Dendritic cell treated with granulocyte-macrophage colony-stimulating factor and Interleukin-4, amounts not matched to agents 40 ng/mL and 50 ng/mL, for 4 days (primary cell): Measurements from ENCODE around the gene DENND5B.

ENCODE experiments used
- H3K27ac Mint-ChIP-seq: one replicate; pipeline ENCODE4 v1.8.0; 2022; ENCODE audit warnings: mild to moderate bottlenecking, mixed read lengths
- H3K27me3 Mint-ChIP-seq: one replicate; pipeline ENCODE4 v1.8.0; 2022; ENCODE audit warnings: mild to moderate bottlenecking, mixed read lengths
- H3K36me3 Mint-ChIP-seq: one replicate; pipeline ENCODE4 v1.8.0; 2022; ENCODE audit warnings: low read depth, mixed read lengths
- H3K4me1 Mint-ChIP-seq: one replicate; pipeline ENCODE4 v1.8.0; 2022; ENCODE audit warnings: low read depth, mixed read lengths
- H3K4me3 Mint-ChIP-seq: one replicate; pipeline ENCODE4 v1.8.0; 2022; ENCODE audit warnings: mild to moderate bottlenecking, moderate library complexity, mixed read lengths
- H3K9me3 Mint-ChIP-seq: one replicate; pipeline ENCODE4 v1.8.0; 2022; ENCODE audit warnings: mixed read lengths
- intact Hi-C: fragments of 100-400 bp; cut with micrococcal nuclease; formaldehyde crosslinking; loops from one replicate; pipeline ENCODE4 v1.15.0; 2022

Gene DENND5B

GRCh38 chr12:31474751-31475150, 116.2 kb downstream of the DENND5B start:
- H3K4me1 Mint-ChIP-seq = peaks cover 5% of the 10 kb centered on the region
- no peak overlapping the region for H3K4me3 Mint-ChIP-seq
- no peak overlapping the region for H3K27ac Mint-ChIP-seq
- no peaks in the 10 kb centered on the region for H3K9me3 Mint-ChIP-seq
- no peaks in the 10 kb centered on the region for H3K27me3 Mint-ChIP-seq
- H3K36me3 Mint-ChIP-seq = no peaks in the 10 kb centered on the region
- intact Hi-C loops = no loop called here

GRCh38 chr12:31471823-31472222, 119.1 kb downstream of the DENND5B start:
- peaks cover 5% of the 10 kb centered on the region for H3K4me1 Mint-ChIP-seq
- no peaks in the 10 kb centered on the region for H3K9me3 Mint-ChIP-seq
- H3K27me3 Mint-ChIP-seq = no peaks in the 10 kb centered on the region
- H3K27ac Mint-ChIP-seq = no peak overlapping the region
- H3K4me3 Mint-ChIP-seq = no peak overlapping the region
- no peaks in the 10 kb centered on the region for H3K36me3 Mint-ChIP-seq
- intact Hi-C loops = no loop called here

DNA sequence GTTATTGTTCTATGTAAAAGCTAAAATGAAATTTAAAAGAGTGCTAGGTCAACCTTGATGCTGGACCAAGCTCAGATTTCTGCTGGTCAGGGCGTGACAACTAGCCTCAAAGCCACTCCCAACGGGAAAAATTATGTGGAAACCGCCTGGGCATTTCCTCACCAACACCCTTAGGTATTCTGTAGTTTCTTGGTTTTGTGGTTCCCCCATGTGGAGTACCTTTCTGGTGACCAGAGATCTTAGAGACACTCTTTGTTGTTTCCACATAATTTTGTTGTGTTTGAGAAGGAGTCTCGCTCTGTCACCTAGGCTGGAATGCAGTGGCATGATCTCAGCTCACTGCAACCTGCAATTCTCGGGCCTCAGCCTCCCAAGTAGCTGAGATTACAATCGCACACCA, 119.9 kb downstream of the DENND5B start:
- intact Hi-C loops = no loop called here
- Mint-ChIP-seq H3K27me3 (no peaks in the 10 kb centered on the region), H3K4me3 (no peak overlapping the region), H3K9me3 (no peaks in the 10 kb centered on the region), H3K27ac (no peak overlapping the region), H3K4me1 (peaks cover 5% of the 10 kb centered on the region), H3K36me3 (no peaks in the 10 kb centered on the region)

DNA sequence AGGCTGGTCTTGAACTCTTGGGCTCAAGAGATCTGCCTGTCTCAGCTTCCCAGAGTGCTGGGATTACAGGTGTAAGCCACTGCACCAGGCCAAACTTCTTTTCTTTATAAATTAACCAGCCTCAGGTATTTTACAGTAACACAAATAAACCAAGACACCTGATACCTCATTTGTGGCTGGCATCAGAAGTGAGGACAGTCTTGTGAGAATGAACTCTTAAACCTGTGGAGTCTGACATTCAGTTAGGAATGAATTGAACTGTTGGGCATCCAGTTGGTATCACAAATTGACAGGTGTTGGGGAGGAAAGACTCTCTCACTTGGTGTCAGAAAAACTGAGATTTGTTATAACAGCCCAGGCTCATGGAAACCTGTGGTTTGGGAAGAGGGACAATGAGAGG, 120.5 kb downstream of the DENND5B start:
- no peak overlapping the region for H3K4me3 Mint-ChIP-seq
- no peaks in the 10 kb centered on the region for H3K27me3 Mint-ChIP-seq
- peaks cover 2% of the 10 kb centered on the region for H3K4me1 Mint-ChIP-seq
- no peaks in the 10 kb centered on the region for H3K9me3 Mint-ChIP-seq
- intact Hi-C loops = no loop called here
- H3K27ac Mint-ChIP-seq = no peak overlapping the region
- no peaks in the 10 kb centered on the region for H3K36me3 Mint-ChIP-seq

- Mint-ChIP-seq H3K36me3 (no peaks in the 10 kb centered on the region), H3K4me3 (no peak overlapping the region), H3K4me1 (no peaks in the 10 kb centered on the region), H3K27me3 (no peaks in the 10 kb centered on the region), H3K9me3 (no peaks in the 10 kb centered on the region), H3K27ac (no peak overlapping the region)
- intact Hi-C loops = no loop called here
Observed at GRCh38 chr12:31466768-31467167, 124.2 kb downstream of the DENND5B start.

- intact Hi-C loops = no loop called here
- H3K27ac Mint-ChIP-seq = no peak overlapping the region
- H3K9me3 Mint-ChIP-seq = no peaks in the 10 kb centered on the region
- H3K36me3 Mint-ChIP-seq = no peaks in the 10 kb centered on the region
- H3K4me1 Mint-ChIP-seq = no peaks in the 10 kb centered on the region
- H3K27me3 Mint-ChIP-seq = no peaks in the 10 kb centered on the region
- H3K4me3 Mint-ChIP-seq = no peak overlapping the region
Observed at GRCh38 chr12:31465002-31465401, 125.9 kb downstream of the DENND5B start.

- no peaks in the 10 kb centered on the region for H3K27me3 Mint-ChIP-seq
- H3K4me3 Mint-ChIP-seq = no peak overlapping the region
- no peaks in the 10 kb centered on the region for H3K9me3 Mint-ChIP-seq
- no peaks in the 10 kb centered on the region for H3K36me3 Mint-ChIP-seq
- no peaks in the 10 kb centered on the region for H3K4me1 Mint-ChIP-seq
- intact Hi-C loops = no loop called here
- H3K27ac Mint-ChIP-seq = no peak overlapping the region
Observed at GRCh38 chr12:31460024-31460423, 130.9 kb downstream of the DENND5B start.

- Mint-ChIP-seq H3K36me3 (no peaks in the 10 kb centered on the region), H3K27ac (no peak overlapping the region), H3K9me3 (no peaks in the 10 kb centered on the region), H3K4me1 (no peaks in the 10 kb centered on the region), H3K4me3 (no peak overlapping the region), H3K27me3 (no peaks in the 10 kb centered on the region)
- intact Hi-C loops = no loop called here
Observed at GRCh38 chr12:31456562-31456961, 134.4 kb downstream of the DENND5B start.

GRCh38 chr12:31444736-31445135, 146.2 kb downstream of the DENND5B start:
- intact Hi-C loops = no loop called here
- no peak overlapping the region for H3K4me3 Mint-ChIP-seq
- no peaks in the 10 kb centered on the region for H3K36me3 Mint-ChIP-seq
- H3K9me3 Mint-ChIP-seq = no peaks in the 10 kb centered on the region
- H3K27me3 Mint-ChIP-seq = no peaks in the 10 kb centered on the region
- no peak overlapping the region for H3K27ac Mint-ChIP-seq
- no peaks in the 10 kb centered on the region for H3K4me1 Mint-ChIP-seq

DNA sequence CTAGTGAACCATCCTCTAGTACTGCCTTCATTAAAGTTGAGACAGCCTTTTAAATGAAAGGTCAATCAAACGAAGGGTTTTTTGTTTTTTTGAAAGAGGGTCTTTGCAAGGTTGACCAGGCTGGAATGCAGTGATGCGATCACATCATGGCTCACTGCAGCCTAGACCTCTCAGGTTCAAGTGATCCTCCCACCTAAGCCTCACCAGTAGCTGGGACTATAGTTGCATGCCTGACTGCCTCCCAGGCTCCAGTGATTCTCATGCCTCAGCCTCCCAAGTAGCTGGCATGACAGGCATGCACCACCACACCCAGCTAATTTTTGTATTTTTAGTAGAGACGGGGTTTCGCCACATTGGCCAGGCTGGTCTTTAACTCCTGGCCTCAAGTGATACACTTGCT, 150.3 kb downstream of the DENND5B start:
- no peaks in the 10 kb centered on the region for H3K4me1 Mint-ChIP-seq
- H3K9me3 Mint-ChIP-seq = no peaks in the 10 kb centered on the region
- no peaks in the 10 kb centered on the region for H3K36me3 Mint-ChIP-seq
- no peaks in the 10 kb centered on the region for H3K27me3 Mint-ChIP-seq
- H3K4me3 Mint-ChIP-seq = no peak overlapping the region
- no peak overlapping the region for H3K27ac Mint-ChIP-seq
- intact Hi-C loops = no loop called here

DNA sequence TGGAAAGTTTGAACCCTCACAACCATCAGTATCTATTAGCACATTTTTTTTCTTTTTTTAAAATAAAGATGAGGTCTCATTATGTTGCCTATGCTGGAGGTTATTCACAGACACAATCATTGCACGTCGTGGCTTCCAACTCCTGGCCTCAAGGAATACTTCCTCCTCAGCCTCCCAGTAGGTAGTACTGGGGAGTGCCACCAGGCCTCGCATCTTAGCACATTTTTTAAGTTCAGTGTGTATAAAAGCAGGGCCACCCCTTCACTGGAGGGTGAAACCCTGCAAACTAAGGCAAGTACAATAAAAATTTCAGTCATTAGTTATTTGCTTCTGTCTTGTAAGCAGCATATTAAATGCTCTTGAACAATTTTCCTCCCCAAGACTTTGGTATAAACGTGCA, 150.8 kb downstream of the DENND5B start:
- peaks cover 2% of the 10 kb centered on the region for H3K4me1 Mint-ChIP-seq
- no peaks in the 10 kb centered on the region for H3K9me3 Mint-ChIP-seq
- intact Hi-C loops = no loop called here
- no peak overlapping the region for H3K4me3 Mint-ChIP-seq
- no peaks in the 10 kb centered on the region for H3K27me3 Mint-ChIP-seq
- H3K36me3 Mint-ChIP-seq = no peaks in the 10 kb centered on the region
- no peak overlapping the region for H3K27ac Mint-ChIP-seq

GRCh38 chr12:31431721-31432240, 159.2 kb downstream of the DENND5B start:
- H3K4me1 Mint-ChIP-seq = peaks cover 9% of the 10 kb centered on the region
- no peak overlapping the region for H3K27ac Mint-ChIP-seq
- intact Hi-C loops = no loop called here
- no peak overlapping the region for H3K4me3 Mint-ChIP-seq
- H3K27me3 Mint-ChIP-seq = no peaks in the 10 kb centered on the region
- no peaks in the 10 kb centered on the region for H3K36me3 Mint-ChIP-seq
- H3K9me3 Mint-ChIP-seq = no peaks in the 10 kb centered on the region

DNA sequence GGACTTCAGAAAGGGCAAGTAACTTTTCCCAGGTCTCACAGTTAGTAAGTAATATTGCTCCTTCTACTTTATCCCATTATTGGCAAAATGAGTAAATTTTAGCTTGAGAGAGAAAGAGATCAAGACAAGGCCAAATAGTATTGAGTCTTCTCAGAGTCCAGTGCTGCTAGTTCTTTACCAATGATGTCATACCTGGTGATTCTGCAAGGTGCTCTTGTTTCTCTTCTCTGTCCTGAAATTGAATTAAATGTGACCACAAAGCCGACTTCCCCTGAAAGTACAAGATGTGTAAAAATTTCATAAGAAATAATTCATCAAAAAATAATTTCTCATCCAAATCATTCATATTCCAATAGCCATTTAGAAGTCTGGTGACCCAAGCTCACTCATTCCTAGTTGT, 167.5 kb downstream of the DENND5B start:
- Mint-ChIP-seq H3K36me3 (no peaks in the 10 kb centered on the region), H3K27ac (no peak overlapping the region), H3K4me1 (no peaks in the 10 kb centered on the region), H3K4me3 (no peak overlapping the region), H3K9me3 (no peaks in the 10 kb centered on the region), H3K27me3 (no peaks in the 10 kb centered on the region)
- intact Hi-C loops = no loop called here

GRCh38 chr12:31412292-31412801, 178.6 kb downstream of the DENND5B start:
- no peak overlapping the region for H3K4me3 Mint-ChIP-seq
- no peaks in the 10 kb centered on the region for H3K9me3 Mint-ChIP-seq
- H3K27me3 Mint-ChIP-seq = no peaks in the 10 kb centered on the region
- no peaks in the 10 kb centered on the region for H3K4me1 Mint-ChIP-seq
- intact Hi-C loops = no loop called here
- H3K27ac Mint-ChIP-seq = no peak overlapping the region
- no peaks in the 10 kb centered on the region for H3K36me3 Mint-ChIP-seq

GRCh38 chr12:31408763-31409162, 182.2 kb downstream of the DENND5B start:
- no peak overlapping the region for H3K4me3 Mint-ChIP-seq
- H3K27me3 Mint-ChIP-seq = no peaks in the 10 kb centered on the region
- H3K36me3 Mint-ChIP-seq = no peaks in the 10 kb centered on the region
- intact Hi-C loops = no loop called here
- H3K9me3 Mint-ChIP-seq = no peaks in the 10 kb centered on the region
- H3K27ac Mint-ChIP-seq = no peak overlapping the region
- no peaks in the 10 kb centered on the region for H3K4me1 Mint-ChIP-seq
